Stimulated activated naive CD4-positive, alpha-beta T cell treated with Interleukin-2 at 50 U/mL for 16 hours (primary cell): ENCODE results near the gene RGMA.
"Not testable (repeated sequence)": the region's sequence is repeated elsewhere in the genome, so short reads cannot be mapped to it uniquely, and the experiment has no call there.

Experiments used
- DNase-seq: peaks from one replicate; lab custom pipeline; 2025; lab: John Stamatoyannopoulos, UW

Gene RGMA

GRCh38 chr15:93048426-93048721, 40.6 kb downstream of the RGMA start:
- no peak for DNase-seq

- no peak for DNase-seq
Observed at GRCh38 chr15:93047621-93048425, 41.2 kb downstream of the RGMA start.

- DNase-seq, result no peak
Observed at GRCh38 chr15:93046721-93047120, 42.3 kb downstream of the RGMA start.

- no peak for DNase-seq
Observed at GRCh38 chr15:93046120-93046519, 42.9 kb downstream of the RGMA start.

- no peak for DNase-seq
Observed at GRCh38 chr15:93045191-93045785, 43.7 kb downstream of the RGMA start.

GRCh38 chr15:93044301-93045190, 44.5 kb downstream of the RGMA start:
- DNase-seq, result no peak

- no peak for DNase-seq
Observed at GRCh38 chr15:93043621-93044300, 45.2 kb downstream of the RGMA start.

- no peak for DNase-seq
Observed at GRCh38 chr15:93042691-93043378, 46.2 kb downstream of the RGMA start.

GRCh38 chr15:93042211-93042610, 46.8 kb downstream of the RGMA start:
- no peak for DNase-seq

GRCh38 chr15:93041159-93041547, 47.9 kb downstream of the RGMA start:
- DNase-seq, result no peak

GRCh38 chr15:93040288-93041158, 48.5 kb downstream of the RGMA start:
- no peak for DNase-seq

GRCh38 chr15:93039562-93040287, 49.3 kb downstream of the RGMA start:
- not testable (repeated sequence) for DNase-seq

- no peak for DNase-seq
Observed at GRCh38 chr15:93037820-93038705, 50.9 kb downstream of the RGMA start.

- no peak for DNase-seq
Observed at GRCh38 chr15:93036951-93037819, 51.8 kb downstream of the RGMA start.

GRCh38 chr15:93035953-93036810, 52.8 kb downstream of the RGMA start:
- DNase-seq, result peak; percentile 24

- DNase-seq, result no peak
Observed at GRCh38 chr15:93035092-93035915, 53.7 kb downstream of the RGMA start.
